Upper lobe of right lung (tissue), 1 donor: ENCODE results near the gene B9D2. TPM values are rescaled to one million over a fixed set of nuclear protein-coding genes. Genes with fewer than 3 reads are reported as not detected.

Source experiments
- ATAC-seq: fragments of 200-7000 bp; cut with Tn5 transposase; one replicate; pipeline ENCODE4 v1.9.1; 2020; ENCODE audit warnings: mild to moderate bottlenecking, moderate library complexity
- DNase-seq: peaks from one replicate; pipeline ENCODE4 v3.0.0-alpha.2; 2020
- H3K27ac ChIP-seq: fragments of 200-600 bp; one replicate; pipeline ENCODE4 v1.8.0; 2022
- H3K27me3 ChIP-seq: fragments of 200-600 bp; one replicate; pipeline ENCODE4 v1.8.0; 2022; ENCODE audit warnings: mild to moderate bottlenecking
- H3K36me3 ChIP-seq: fragments of 200-600 bp; one replicate; pipeline ENCODE4 v1.8.0; 2022
- H3K4me1 ChIP-seq: fragments of 200-600 bp; one replicate; pipeline ENCODE4 v1.8.0; 2022
- H3K4me3 ChIP-seq: fragments of 200-600 bp; one replicate; pipeline ENCODE4 v1.8.0; 2022; ENCODE audit warnings: mild to moderate bottlenecking
- H3K9me3 ChIP-seq: fragments of 200-600 bp; one replicate; pipeline ENCODE4 v1.8.0; 2022
- intact Hi-C: fragments of 100-400 bp; cut with DNase I; formaldehyde crosslinking; loops from one replicate; pipeline ENCODE4 v1.11.0; 2022
- total RNA-seq: library from RNA; stranded (reverse); fragmentation: NEBNext Ultra II Directional; extraction: Animal tissue kit (Norgen Biotek cat#: 25700); gene quantifications from one replicate; pipeline ENCODE4 v1.2.1, GENCODE V29; 2021
- TF ChIP-seq, protein P1 (sequence below): fragments of 200-600 bp; IDR thresholded peaks from one replicate; pipeline ENCODE4 v1.8.0; 2022; ENCODE audit warnings: antibody characterized with exemption
- donor health status: DM: no; HTN: yes; CAD: no; lungs with severe emphysema.

B9D2 gene
- total RNA-seq, 1 donor from 2014 or later = 5.5 TPM

DNA sequence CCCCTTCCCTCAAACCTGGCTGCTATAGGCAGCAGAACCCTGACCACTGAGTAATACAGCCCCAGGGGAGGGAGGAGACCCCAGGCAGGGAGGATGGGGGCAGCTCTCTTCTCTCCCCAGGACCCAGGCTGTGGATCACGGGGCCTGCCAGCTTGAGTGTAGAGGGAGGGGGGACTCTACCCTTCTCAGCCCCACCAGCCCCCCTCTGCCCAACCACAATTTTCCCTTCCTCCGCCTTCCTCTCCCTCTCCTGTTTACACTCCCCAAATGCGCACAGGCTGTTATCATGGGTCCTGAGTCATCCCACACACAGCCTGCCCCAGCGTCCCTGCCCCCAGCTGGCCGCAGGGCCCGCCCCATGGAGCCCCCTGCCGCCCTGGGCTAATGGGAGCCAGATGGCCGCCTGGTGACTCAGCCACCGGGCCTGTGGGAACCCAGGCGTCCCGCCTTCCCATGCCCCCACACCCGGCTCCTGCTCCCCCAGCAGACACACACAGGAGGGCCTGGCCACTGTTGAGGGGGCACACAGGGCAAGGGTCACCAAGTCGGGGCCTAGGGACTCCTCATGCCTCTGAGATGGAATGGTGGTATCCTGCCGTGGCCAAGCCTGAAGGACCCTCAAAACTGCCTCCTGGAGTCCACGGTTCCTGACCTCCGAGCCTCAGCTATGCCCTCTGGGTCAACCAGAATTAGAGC is 40.4 kb downstream of the B9D2 start:
- Histone ChIP-seq H3K27me3 (no peaks in the 10 kb centered on the region), H3K36me3 (peaks cover 26% of the 10 kb centered on the region), H3K9me3 (no peaks in the 10 kb centered on the region), H3K4me3 (no peak overlapping the region), H3K4me1 (peaks cover 70% of the 10 kb centered on the region), H3K27ac (peak overlapping the region; percentile 80)
- DNase-seq (no peak), ATAC-seq (no peak)
- intact Hi-C loops = no loop called here
- TF ChIP-seq, protein P1, sequence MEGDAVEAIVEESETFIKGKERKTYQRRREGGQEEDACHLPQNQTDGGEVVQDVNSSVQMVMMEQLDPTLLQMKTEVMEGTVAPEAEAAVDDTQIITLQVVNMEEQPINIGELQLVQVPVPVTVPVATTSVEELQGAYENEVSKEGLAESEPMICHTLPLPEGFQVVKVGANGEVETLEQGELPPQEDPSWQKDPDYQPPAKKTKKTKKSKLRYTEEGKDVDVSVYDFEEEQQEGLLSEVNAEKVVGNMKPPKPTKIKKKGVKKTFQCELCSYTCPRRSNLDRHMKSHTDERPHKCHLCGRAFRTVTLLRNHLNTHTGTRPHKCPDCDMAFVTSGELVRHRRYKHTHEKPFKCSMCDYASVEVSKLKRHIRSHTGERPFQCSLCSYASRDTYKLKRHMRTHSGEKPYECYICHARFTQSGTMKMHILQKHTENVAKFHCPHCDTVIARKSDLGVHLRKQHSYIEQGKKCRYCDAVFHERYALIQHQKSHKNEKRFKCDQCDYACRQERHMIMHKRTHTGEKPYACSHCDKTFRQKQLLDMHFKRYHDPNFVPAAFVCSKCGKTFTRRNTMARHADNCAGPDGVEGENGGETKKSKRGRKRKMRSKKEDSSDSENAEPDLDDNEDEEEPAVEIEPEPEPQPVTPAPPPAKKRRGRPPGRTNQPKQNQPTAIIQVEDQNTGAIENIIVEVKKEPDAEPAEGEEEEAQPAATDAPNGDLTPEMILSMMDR = no peak

- Histone ChIP-seq H3K27ac (peak overlapping the region; percentile 80), H3K27me3 (no peaks in the 10 kb centered on the region), H3K9me3 (no peaks in the 10 kb centered on the region), H3K36me3 (peaks cover 31% of the 10 kb centered on the region), H3K4me3 (no peak overlapping the region), H3K4me1 (peaks cover 65% of the 10 kb centered on the region)
- intact Hi-C loops = no loop called here
- ATAC-seq (no peak), DNase-seq (no peak)
- TF ChIP-seq, protein P1 = no peak
Measured at GRCh38 chr19:41323023-41323422, 40.9 kb downstream of the B9D2 start.

GRCh38 chr19:41322451-41322850 is 41.5 kb downstream of the B9D2 start:
- intact Hi-C loops = no loop called here
- Histone ChIP-seq H3K4me3 (no peak overlapping the region), H3K9me3 (no peaks in the 10 kb centered on the region), H3K4me1 (peaks cover 59% of the 10 kb centered on the region), H3K36me3 (peaks cover 33% of the 10 kb centered on the region), H3K27ac (peak overlapping the region; percentile 80), H3K27me3 (no peaks in the 10 kb centered on the region)
- DNase-seq (no peak), ATAC-seq (no peak)
- TF ChIP-seq, protein P1 = no peak

DNA sequence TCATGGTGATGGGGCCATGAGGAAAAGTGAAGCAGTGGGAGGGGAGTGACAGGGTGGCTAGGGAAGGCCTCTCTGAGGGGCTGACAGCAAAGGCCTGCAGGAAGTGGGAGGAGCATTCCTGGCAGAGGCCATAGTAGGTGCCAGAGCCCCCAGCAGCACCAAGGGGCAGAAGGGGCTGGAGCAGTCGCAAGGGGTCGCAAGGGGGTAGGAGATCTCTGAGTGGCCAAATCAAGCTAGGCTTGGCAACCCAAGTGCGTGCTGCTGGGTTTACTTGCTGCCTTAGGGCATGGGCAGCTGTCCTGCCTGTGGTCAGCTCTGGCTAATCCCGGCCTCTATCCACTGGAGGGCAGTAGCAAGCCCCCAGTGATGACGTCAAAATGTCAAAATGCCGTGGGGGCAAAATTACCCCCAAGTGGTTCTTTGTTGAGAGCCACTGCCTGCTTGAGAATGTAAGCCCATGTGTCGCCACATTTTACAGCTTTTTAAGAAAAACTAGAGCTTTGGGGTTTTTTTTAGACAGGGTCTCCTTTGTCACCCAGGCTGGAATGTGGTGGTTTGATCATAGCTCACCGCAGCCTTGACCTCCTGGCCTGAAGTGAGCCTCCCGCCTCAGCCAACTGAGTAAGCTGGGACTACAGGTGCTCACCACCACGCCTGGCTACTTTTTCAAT is 42.2 kb downstream of the B9D2 start:
- peaks cover 40% of the 10 kb centered on the region for H3K36me3 ChIP-seq
- ATAC-seq (peak; percentile 42), DNase-seq (no peak)
- intact Hi-C loops = no loop called here
- H3K27me3 ChIP-seq = no peaks in the 10 kb centered on the region
- H3K9me3 ChIP-seq = no peaks in the 10 kb centered on the region
- TF ChIP-seq, protein P1 = peak; percentile 73
- no peak overlapping the region for H3K4me3 ChIP-seq
- H3K4me1 ChIP-seq = peaks cover 52% of the 10 kb centered on the region
- H3K27ac ChIP-seq = peak overlapping the region; percentile 80

GRCh38 chr19:41321204-41321599 is 42.7 kb downstream of the B9D2 start:
- H3K4me3 ChIP-seq = no peak overlapping the region
- DNase-seq (no peak), ATAC-seq (no peak)
- TF ChIP-seq, protein P1 = no peak
- peaks cover 46% of the 10 kb centered on the region for H3K4me1 ChIP-seq
- H3K27me3 ChIP-seq = no peaks in the 10 kb centered on the region
- H3K36me3 ChIP-seq = peaks cover 46% of the 10 kb centered on the region
- H3K9me3 ChIP-seq = no peaks in the 10 kb centered on the region
- intact Hi-C loops = no loop called here
- peak overlapping the region; percentile 80 for H3K27ac ChIP-seq
